AG20443 (cell line): ENCODE results near the gene ZPBP2.
A peak's percentile ranks its signal among the peaks of the same experiment; 100 is the strongest.
"Not testable (repeated sequence)": the region's sequence is repeated elsewhere in the genome, so short reads cannot be mapped to it uniquely, and the experiment has no call there.

Experiments used
- DNase-seq: peaks from one replicate; pipeline ENCODE4 v3.0.0; 2012; ENCODE audit warnings: low spot score, mixed read lengths

ZPBP2 gene

DNA sequence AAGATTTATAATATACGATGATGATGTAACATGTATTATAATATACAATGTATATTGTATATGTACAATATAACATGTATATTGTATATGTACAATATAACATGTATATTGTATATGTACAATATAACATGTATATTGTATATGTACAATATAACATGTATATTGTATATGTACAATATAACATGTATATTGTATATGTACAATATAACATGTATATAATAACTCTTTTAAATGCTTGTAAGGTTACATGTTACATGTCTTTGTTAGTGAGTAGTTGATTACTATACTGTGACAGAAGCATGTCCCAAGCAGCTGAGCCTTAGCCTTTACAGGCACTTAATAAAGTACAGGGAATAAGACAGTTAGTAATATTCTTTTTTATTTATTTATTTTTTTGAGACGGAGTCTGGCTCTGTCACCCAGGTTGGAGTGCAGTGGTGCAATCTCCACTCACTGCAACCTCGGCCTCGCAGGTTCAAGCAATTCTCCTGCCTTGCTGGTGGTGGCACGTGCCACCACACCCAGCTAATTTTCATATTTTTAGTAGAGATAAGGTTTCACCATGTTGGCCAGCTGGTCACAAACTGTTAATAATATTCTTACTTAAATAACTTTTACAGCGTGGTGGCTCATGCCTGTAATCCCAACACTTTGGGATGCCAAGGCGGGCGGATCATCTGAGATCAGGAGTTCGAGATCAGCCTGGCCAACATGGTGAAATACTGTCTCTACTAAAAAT is 11.9 kb upstream of the ZPBP2 start:
- not testable (repeated sequence) for DNase-seq

DNA sequence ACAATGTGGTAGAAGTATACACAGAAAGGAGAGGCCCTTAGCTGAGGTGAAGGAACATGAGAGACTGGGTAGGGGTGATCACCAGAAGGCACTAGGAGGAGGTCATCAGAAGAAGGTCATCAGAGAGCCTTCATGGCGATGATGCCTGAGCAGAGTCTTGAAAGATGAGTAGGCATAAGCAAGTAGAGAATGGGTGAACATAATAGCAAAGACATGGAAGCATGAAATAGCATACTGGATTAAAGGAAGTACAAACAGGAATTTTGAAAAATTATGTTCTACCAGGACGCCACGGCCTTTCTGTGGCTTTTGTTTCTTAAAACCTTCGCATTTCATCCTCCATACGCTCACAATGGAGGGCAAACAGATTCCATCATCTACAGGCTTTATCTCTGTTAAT is 6.8 kb upstream of the ZPBP2 start:
- no peak for DNase-seq

DNA sequence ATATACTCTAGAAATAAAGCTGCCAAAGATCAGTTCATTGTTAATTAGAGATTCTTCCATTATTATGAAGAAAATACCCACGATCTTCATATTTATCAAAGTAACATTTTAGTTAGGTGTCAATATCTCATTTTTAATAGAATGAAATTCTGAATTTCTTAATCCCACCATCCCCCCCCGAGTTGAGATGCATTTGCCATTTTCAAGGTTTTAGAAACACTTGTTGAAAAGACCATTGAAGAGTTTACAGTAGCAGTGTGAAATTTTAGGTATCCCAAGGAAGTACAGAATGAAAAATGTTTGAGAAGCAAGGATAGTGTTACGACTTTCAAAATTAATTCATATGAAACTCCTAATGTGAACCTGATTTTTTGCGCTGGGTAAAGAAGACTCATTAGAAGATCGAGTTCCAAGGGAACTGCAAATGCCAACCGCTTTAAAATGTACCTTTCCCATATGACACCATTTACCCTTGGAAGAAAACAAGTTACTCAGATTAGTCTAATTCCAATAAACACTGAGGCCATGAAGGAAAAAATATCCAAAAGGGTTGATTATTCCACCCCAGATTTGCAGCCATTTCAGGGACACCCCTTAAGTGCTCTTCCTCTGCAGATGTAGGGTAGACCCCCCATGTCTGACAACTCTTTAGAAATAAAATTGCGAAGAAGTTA is 4.6 kb upstream of the ZPBP2 start:
- no peak for DNase-seq

DNA sequence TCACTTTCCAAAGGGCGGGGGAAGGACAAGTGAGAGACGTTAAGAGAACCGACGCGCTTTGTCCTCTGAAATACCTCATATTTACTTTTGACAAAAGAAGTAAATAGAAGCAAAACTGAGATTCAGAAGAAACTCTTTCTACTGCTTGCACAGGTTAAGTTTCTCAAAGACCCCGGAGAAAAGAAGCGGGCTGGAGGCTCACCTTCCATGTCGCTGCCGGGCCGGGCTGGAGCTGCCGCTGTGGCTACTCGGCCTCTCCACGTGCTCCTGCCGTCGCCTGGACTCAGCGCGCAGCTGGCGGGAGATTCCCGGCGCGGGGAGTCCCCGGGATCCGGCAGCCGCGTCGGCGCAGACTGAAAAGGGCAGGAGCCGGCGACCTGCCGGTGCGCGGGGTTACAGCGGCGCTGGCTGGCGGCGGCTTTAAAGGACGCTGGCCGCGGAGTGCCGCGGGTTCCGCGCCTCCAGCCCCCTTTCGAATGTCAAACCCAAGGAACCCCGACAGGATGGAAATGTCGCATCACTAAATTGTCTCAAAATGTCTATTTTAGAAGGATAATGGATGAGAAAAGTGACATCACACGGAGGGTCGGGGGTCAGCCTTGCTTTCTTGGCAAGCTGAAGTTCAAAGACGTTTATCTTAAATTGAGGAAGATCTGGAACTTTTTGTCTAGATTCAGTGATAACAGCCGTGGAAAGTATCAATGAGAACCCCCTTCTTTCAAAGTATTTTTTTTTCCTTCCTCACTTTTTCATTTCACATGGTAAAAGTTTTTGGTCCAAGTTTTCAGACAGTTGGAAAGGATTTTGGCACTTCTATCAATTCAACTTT is 3.9 kb upstream of the ZPBP2 start, which contains the start of gene IKZF3:
Gene IKZF3, minus strand, starts transcription at position 395 of the 829 bp plus-strand sequence. Its CDS starts 186 bp downstream, at position 209.
- peak; percentile 52 for DNase-seq

DNA sequence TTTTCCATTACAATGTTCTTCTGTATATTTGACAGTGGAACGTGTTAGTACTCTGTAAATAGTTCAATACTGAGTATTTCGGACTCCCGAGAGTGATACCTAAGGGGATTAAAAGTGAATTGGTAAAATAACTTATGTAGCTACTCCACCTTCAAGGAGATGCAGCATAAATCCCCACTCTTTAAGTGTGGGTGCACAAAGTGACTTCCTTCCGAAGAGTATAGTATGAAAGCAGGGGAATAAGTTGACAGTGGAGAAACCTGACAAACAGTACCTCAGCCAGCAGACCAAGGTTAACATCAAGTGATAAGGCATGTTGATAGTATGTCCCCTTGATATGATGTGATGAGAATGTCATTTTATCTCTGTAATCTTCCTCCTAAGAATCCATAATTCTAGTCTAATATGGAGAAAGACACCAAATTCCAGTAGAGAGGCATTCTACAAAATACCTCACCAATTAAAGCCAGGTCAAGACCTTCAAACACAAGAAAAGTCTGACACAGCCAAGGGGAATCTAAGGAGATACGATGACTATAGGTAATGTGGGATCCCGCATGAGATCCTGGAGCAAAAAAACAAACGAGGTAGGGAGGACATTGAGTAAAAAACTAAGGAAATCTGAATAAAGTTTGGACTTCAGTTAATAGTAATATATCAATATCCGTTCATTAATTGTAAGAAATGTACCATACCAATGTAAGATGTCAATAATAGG is 1.8 kb upstream of the ZPBP2 start:
- DNase-seq = no peak

DNA sequence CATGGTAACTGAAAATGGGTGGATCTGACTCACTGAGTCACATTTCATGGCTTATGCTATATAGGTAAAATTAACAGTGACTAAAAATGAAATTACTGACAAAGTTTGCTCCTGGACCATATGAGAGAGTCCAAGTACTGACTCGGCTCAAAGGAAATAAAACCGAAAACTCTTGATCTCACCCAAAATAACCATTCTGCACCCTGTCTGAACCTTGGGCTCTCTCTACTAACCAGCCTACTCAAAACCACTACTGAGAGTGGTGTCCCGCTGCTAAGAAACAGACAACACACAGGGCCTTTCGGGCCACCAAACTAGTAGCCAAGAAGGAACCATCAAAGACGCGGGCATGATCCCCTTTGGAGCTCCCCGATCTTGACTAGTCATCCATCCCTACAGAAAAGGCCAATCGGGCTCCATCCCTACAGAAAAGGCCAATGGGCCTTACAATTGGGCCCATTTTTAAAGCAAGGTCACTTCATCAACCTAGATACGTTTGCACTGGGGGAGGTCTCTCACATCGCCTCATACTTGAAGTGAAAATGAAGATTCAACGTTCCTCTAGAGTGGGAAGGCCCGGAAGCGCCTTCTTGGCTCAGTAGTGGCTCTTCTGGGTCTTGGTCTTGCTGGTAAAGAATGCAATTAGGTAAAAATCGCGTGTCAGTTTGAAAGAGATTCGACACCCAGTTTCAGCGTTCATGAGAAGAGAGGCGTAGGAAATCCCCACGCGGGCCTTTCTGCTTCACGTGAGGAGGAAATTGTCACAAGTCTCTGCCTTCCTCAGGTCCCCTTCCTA is 720 bp upstream of the ZPBP2 start:
- no peak for DNase-seq

DNA sequence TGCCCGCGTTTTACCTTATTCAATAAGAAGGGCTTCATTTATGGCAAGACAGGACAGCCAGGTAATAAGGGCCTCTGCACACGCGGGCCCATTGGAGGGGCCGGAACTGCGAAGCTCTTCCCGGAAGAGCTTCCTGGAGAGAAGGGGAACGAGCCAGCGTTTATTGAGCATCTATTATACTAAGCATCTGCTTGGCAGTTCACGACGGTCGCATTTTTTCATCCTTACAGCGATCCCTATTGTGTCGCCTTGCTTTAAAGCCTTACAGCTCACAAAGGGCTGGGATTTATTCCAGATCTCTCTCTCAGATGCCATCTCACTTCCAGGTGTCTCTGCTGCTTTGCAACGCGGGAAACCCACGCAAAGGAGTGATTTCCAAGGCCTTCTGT is 546 bp downstream of the ZPBP2 start:
- DNase-seq = no peak

DNA sequence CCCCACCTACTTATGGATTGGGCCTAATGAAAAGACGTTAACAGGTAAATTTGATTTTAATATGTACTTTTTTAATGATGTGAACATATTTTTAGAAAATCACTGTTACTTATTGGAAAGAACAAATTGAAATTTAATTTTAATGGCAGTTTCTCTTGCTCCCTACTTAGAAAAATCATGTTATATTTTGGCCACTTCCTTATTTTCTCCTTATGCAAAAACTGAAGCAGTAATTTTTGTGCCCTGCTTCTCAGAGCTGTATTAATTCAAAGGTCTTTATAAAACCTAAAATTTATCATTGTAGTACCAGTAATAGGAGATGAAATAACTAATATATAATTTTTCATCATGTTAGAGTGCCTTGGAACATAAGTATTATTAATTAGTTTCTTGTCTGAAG is 2.8 kb downstream of the ZPBP2 start:
- no peak for DNase-seq

DNA sequence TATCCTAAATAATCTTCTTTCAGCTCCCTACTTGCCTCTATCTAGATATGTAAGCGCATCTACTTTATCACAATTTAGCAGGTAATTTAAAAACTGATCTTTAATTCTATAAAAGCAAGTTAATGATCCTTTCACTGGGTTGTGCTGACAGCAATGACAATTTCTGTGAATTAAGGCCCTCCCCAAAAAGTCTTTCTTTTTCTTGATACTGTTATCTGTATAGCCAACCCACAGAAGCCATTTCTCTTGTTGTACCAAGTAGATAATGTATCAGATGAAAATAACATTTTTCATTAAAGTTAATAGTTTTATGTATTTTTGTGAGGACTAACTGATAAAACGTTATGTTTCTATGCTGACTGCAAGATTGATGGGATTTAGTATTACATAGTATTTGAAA is 3.8 kb downstream of the ZPBP2 start:
- DNase-seq = no peak

DNA sequence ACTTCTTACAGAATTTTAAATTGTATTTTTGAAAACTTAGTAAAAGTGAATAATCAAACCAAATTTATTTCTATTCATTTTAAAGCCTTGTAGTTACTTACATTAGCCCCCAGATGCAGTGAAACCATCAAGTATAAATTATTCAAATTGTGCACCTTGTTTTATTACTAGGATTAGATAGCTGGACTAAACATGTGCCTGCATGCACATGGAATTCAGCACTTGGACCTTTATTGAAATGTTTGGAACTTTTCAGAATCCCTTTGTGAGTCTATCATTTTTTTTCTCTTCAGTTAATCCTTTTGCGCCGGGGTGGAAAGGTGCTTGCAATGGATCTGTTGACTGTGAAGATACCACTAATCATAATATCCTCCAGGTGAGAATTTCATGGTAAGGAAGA is 4.7 kb downstream of the ZPBP2 start:
- DNase-seq = no peak

DNA sequence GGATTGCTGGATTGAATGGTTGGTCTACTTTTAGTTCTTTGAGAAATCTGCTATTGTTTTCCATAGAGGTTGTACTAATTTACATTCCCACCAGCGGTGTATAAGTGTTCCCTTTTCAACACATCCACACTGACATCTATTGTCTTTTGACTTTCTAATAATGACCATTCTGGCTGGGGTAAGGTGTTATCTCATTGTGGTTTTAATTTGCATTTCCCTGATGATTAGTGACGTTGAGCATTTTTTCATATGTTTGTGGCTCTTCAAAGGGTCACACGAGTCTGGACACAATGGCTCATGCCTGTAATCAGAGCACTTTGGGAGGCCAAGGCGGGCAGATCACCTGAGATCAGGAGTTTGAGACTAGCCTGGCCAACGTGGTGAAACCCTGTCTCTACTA is 18.1 kb downstream of the ZPBP2 start:
- not testable (repeated sequence) for DNase-seq

DNA sequence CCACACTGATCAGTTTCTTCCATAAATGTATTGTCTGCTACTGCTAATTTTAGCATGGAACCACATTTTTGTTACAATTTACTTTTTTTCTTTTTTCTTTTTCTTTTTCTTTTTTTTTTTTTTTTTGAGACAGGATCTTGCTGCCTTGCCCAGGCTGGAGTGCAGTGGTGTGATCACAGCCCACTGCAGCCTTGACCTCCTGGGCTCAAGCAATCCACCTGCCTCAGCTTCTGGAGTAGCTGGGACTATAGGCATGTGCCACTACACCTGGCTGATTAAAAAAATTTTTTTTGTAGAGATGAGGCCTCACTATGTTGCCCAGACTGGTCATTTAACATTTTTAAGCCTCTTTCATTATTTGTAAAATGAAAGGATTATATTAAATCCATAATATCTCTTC is 19.1 kb downstream of the ZPBP2 start:
- no peak for DNase-seq

DNA sequence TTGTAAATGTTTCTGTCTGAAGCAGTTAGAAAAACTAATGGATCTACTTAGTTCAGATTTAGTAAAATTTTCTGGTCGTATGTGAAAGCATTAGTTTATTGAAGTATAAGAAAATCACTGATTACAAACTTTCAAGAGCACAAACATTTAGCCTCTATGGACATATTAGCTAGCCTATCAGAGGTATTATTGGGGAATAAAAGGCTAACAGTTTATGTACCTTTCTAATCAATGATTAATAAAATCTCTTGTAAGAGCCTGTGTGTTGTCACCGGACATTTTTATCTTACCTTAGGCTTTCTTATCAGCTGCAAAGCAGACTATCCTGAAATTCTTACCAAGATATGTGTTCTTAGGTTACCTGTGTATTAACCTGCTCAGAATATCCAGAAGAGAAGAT is 21.2 kb downstream of the ZPBP2 start:
- DNase-seq = no peak

DNA sequence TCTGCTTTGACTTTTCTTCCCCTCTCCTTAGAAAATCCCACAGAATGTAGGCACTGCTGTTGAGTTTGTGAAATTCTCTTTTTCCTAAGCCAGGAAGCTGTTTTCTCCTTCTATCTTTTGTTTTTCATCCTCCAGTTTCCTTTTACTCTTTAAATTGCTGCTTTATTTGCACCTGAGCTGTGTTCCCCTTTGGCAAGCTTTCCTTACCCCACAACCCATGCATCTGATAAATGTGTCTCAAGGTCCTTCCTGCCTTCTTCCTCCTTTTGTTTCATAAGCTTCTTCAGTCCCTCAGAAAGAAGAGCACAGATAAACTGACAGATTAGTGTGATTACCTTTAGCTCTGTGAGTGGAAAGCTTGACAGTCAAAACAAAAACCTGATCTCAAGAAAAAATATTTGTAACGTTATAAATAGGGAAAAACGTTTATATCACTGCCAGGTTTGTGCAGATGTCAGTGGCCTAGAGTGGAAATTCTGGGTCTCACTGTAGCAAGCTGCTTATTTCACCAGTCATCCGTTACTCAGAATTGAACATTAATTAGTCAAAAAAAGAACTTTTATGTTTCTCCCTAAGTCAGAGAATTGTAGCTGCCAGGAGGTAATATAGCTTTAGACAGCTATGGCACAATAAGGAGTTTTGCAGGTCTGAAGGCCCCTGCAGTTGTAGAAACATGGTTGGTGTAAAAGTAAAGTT is 26.8 kb downstream of the ZPBP2 start:
- no peak for DNase-seq

DNA sequence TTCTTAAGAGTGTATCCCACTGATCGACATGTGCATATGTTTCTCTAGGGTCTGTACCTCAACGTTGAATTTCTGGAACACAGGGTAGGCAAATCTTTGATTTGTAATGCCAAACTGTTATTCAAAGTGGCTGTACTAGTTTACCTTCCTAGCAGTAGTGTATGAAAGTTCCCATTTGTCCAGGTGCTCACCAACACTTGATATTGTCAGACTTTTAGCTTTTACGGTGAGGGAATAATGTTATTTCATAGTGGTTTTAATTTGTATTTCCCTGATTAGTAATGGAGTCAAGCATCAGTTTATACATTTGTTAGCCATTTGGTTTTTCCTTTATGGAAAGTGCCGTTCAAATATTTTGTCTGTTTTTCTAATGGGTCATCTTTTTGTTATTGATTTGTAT is 30.1 kb downstream of the ZPBP2 start:
- DNase-seq = no peak

DNA sequence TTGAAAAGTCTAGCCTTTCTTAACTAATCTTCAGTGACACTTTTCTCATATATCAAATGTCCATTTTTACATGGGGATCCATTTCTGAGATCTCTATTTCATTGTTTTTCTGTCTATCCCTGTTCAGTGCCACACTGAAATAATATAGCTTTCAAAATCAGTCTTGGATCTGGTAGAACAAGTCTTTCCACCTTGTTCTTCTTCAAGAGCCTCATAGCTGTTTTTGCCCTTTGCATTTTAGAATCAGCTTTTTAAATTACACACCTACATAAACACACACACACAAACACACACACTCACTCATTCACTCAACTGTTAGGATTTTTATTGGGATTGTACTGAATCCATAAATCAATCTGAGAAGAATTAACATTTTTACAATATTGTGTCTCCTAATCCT is 31.2 kb downstream of the ZPBP2 start:
- DNase-seq = no peak

DNA sequence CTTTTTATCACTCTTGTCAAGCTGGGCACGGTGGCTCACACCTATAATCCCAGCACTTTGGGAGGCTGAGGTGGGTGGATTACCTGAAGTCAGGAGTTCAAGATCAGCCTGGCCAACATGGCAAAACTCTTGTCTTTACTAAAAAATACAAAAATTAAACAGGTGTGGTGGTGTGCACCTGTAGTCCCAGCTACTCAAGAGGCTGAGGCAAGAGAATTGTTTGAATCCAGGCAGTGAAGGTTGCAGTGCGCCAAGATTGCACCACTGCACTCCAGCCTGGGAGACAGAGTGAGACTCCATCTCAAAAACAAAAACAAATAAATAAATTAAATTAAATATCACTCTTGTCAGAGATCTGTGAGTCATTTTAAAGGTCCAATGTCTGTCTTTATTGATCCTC is 34.0 kb downstream of the ZPBP2 start:
- not testable (repeated sequence) for DNase-seq

DNA sequence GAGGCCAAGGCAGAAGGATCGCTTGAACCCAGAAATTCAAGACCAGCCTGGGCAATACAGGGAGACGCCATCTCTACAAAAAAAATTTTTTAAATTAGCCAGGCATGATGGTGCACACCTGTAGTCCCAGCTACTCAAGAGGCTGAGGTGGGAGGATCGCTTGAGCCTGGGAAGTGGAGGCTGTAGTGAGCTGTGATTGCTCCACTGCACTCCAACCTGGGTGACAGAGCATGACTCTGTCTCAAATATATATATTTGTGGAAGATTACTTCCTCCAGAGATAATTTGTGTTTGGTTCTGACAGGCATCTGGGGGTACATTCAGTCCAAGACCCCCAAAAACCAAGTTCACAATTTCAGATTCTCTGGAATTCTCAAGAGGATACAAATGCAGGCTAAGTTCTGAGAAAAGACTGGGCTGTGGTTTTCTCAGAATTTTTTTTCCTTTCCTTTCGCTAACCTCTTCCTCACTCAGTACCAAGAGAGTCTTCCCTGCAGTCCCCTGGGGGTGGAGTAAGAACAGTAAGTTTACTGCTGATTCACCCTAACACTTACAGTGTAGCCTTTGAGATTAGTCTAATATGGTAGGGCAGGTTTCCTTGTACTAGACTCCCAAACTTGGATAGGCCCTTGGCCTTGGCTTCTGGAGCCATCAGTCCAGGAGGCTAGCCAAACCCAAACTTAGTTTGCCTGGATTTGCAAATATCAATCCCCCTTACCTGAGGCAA is 35.3 kb downstream of the ZPBP2 start:
- peak; percentile 3 for DNase-seq

DNA sequence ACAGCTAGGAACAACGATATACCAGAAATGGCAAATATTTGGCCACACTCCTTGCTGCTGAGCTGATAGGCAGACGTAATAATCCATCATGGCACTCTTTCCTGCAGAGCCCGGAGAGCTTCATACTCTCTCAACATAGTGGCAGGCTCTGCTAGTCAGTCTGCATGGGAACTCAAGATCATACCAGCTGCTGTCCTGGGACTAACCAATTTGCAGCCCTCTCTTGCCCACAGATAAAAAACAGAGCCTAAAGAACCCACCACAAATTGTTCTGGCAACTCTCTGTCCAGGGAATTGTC is 36.9 kb downstream of the ZPBP2 start:
- DNase-seq = no peak

DNA sequence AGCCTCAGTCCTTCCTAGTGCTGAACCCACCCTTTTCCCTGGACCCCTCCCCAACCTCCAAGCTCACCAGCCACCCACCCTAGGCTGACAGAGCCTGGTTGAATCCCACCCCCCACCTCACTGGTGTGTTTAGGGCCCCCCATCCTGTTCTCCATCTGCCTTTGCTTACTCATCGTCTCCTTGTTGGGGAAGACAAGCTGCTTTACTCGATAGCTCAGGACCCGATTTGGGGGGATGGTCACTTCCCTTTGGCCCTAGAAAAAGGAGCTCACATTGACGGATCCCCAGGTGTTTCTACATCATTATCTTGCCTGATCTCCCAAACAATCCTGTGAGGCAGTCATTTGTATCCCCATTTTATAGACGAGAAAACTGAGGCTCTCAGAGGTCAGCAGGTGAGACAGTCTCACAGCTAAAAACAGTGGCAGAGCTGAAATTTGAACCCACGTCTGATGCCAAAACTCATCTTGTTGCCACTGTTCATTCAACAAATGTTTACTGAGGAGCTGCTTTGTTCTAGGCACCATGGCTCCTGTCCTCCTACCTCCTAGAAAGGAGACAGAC is 40.9 kb downstream of the ZPBP2 start:
- no peak for DNase-seq
